Fibroblast of the conjunctiva (primary cell): ENCODE data around the gene FCHSD2.
"Not testable (repeated sequence)": the region's sequence is repeated elsewhere in the genome, so short reads cannot be mapped to it uniquely, and the experiment has no call there.

Source experiments
- DNase-seq: peaks from one replicate; pipeline ENCODE4 v3.0.0-alpha.2; 2010; ENCODE audit warnings: low read depth

Gene FCHSD2

GRCh38 chr11:73058989-73059674 lies 83.0 kb downstream of the FCHSD2 start:
- DNase-seq = no peak

- DNase-seq = no peak
Observed at GRCh38 chr11:73055655-73056354, 86.3 kb downstream of the FCHSD2 start.

- DNase-seq = no peak
Observed at GRCh38 chr11:73055002-73055401, 87.1 kb downstream of the FCHSD2 start.

- DNase-seq = no peak
Observed at GRCh38 chr11:73053964-73054363, 88.2 kb downstream of the FCHSD2 start.

- no peak for DNase-seq
Observed at GRCh38 chr11:73048446-73048845, 93.7 kb downstream of the FCHSD2 start.

GRCh38 chr11:73047773-73048371 lies 94.2 kb downstream of the FCHSD2 start:
- DNase-seq = no peak

GRCh38 chr11:73040046-73040445 lies 102.1 kb downstream of the FCHSD2 start:
- DNase-seq = no peak

- no peak for DNase-seq
Observed at GRCh38 chr11:73034777-73035176, 107.3 kb downstream of the FCHSD2 start.

- DNase-seq = no peak
Observed at GRCh38 chr11:73034331-73034730, 107.8 kb downstream of the FCHSD2 start.

GRCh38 chr11:73030130-73030529 lies 112.0 kb downstream of the FCHSD2 start:
- DNase-seq = no peak

GRCh38 chr11:73029403-73029802 lies 112.7 kb downstream of the FCHSD2 start:
- DNase-seq = no peak

- no peak for DNase-seq
Observed at GRCh38 chr11:73028611-73029010, 113.5 kb downstream of the FCHSD2 start.

- DNase-seq = not testable (repeated sequence)
Observed at GRCh38 chr11:73027840-73028239, 114.3 kb downstream of the FCHSD2 start.

- DNase-seq = no peak
Observed at GRCh38 chr11:73024639-73025038, 117.5 kb downstream of the FCHSD2 start.

- no peak for DNase-seq
Observed at GRCh38 chr11:73019996-73020395, 122.1 kb downstream of the FCHSD2 start.

- no peak for DNase-seq
Observed at GRCh38 chr11:73019449-73019848, 122.7 kb downstream of the FCHSD2 start.

- DNase-seq = no peak
Observed at GRCh38 chr11:73018856-73019255, 123.3 kb downstream of the FCHSD2 start.

GRCh38 chr11:73017024-73017751 lies 124.9 kb downstream of the FCHSD2 start:
- no peak for DNase-seq

GRCh38 chr11:73013021-73013420 lies 129.1 kb downstream of the FCHSD2 start:
- no peak for DNase-seq

- DNase-seq = no peak
Observed at GRCh38 chr11:73012121-73012863, 129.8 kb downstream of the FCHSD2 start.

- DNase-seq = no peak
Observed at GRCh38 chr11:73011126-73011817, 130.8 kb downstream of the FCHSD2 start.
